OCI-LY1 (cell line): ENCODE data around the gene RBMS3.

Source experiments
- EZH2 ChIP-seq: fragments of 200-600 bp; sonication (generic), shearing (Covaris generic); IDR thresholded peaks from 2 replicates; pipeline ENCODE4 v1.8.0; 2017; ENCODE audit warnings: borderline replicate concordance, mixed run types, mild to moderate bottlenecking, antibody characterized with exemption, low read length, moderate library complexity, mixed read lengths
- TF ChIP-seq, protein P1 (sequence below): fragments of 200-600 bp; sonication (generic), shearing (Covaris generic); IDR thresholded peaks from 2 replicates; pipeline ENCODE4 v1.5.1; 2017; ENCODE audit warnings: mild to moderate bottlenecking, antibody characterized with exemption, low read length, moderate library complexity, mixed read lengths

DNA sequence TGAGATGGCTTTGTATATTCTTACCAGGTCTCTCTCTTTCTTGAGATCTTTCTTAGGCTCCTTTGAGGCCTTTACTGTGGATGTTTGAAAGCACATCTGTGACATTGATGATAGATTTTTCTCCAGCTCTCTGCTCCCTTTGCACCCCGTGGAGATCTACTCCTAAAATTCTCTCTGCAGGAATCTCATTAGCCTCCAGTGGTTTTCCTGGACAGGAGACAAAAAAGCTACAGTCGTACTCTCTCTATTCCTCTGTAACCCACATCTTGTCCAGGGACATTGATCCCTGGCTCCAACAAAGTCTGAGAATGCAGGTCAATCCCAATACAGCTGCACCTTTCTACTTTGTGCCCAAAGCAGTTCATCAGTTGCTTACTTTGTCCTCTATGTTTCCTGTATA, 68.2 kb downstream of the RBMS3 start:
- no peak for TF ChIP-seq EZH2
- TF ChIP-seq, protein P1, sequence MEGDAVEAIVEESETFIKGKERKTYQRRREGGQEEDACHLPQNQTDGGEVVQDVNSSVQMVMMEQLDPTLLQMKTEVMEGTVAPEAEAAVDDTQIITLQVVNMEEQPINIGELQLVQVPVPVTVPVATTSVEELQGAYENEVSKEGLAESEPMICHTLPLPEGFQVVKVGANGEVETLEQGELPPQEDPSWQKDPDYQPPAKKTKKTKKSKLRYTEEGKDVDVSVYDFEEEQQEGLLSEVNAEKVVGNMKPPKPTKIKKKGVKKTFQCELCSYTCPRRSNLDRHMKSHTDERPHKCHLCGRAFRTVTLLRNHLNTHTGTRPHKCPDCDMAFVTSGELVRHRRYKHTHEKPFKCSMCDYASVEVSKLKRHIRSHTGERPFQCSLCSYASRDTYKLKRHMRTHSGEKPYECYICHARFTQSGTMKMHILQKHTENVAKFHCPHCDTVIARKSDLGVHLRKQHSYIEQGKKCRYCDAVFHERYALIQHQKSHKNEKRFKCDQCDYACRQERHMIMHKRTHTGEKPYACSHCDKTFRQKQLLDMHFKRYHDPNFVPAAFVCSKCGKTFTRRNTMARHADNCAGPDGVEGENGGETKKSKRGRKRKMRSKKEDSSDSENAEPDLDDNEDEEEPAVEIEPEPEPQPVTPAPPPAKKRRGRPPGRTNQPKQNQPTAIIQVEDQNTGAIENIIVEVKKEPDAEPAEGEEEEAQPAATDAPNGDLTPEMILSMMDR, result no peak
